Heart right ventricle (tissue), 16 donors: ENCODE measurements around the gene ATP5MC3. TPM values are rescaled to one million over a fixed set of nuclear protein-coding genes. Genes with fewer than 3 reads are reported as not detected.
A peak's percentile ranks its signal among the peaks of the same experiment; 100 is the strongest.

Experiments
- ATAC-seq, 8 donors: fragments of 200-7000 bp; cut with Tn5 transposase; one replicate each; pipeline ENCODE4 v1.9.1; 2020; ENCODE audit warnings: mild to moderate bottlenecking in 8 of 8, moderate library complexity in 8 of 8, moderate number of reproducible peaks in 1 of 8
- DNase-seq, 2 donors: peaks; one replicate each; pipeline ENCODE4 v3.0.0-alpha.2; 2020
- H3K27ac ChIP-seq, 10 donors: fragments of 200-600 bp; sonication (generic) in 2 of 10; one replicate each; pipeline versions ENCODE4 v1.5.0 to v1.8.0; 2020 to 2022; ENCODE audit warnings: mild to moderate bottlenecking in 3 of 10
- H3K27me3 ChIP-seq, 7 donors: fragments of 200-600 bp; one replicate each; pipeline ENCODE4 v1.8.0; 2021 to 2022; ENCODE audit warnings: mild to moderate bottlenecking in 2 of 7
- H3K36me3 ChIP-seq, 9 donors: fragments of 200-600 bp; sonication (generic) in 1 of 9; one replicate each; pipeline versions ENCODE4 v1.5.0 to v1.8.0; 2020 to 2022; ENCODE audit warnings: mild to moderate bottlenecking in 2 of 9
- H3K4me1 ChIP-seq, 9 donors: fragments of 200-600 bp; sonication (generic) in 1 of 9; one replicate each; pipeline versions ENCODE4 v1.5.0 to v1.8.0; 2020 to 2022; ENCODE audit warnings: mild to moderate bottlenecking in 4 of 9
- H3K4me3 ChIP-seq, 10 donors: fragments of 200-600 bp; sonication (generic) in 2 of 10; one replicate each; pipeline versions ENCODE4 v1.5.0 to v1.8.0; 2020 to 2022; ENCODE audit warnings: mild to moderate bottlenecking in 7 of 10, moderate library complexity in 2 of 10
- H3K9me3 ChIP-seq, 11 donors: fragments of 200-600 bp in 10 of 11; sonication (generic) in 2 of 11; one replicate each; pipeline versions ENCODE4 v1.5.0 to v1.8.0; 2013 to 2022; ENCODE audit warnings: mild to moderate bottlenecking in 2 of 11, control low read depth in 1 of 11, moderate library complexity in 1 of 11
- CTCF ChIP-seq, 9 donors: fragments of 200-600 bp; sonication (generic) in 2 of 9; IDR thresholded peaks; one replicate each; pipeline versions ENCODE4 v1.5.0 to v1.8.0; 2021 to 2022; ENCODE audit warnings: antibody characterized with exemption in 9 of 9, mild to moderate bottlenecking in 5 of 9, moderate library complexity in 1 of 9
- WGBS, 2 donors: extraction: QIAGEN DNeasy Blood & Tissue Kit; methylation state at CpG; one replicate each; pipeline ENCODE4 v1.1.7; 2013; ENCODE audit warnings: inconsistent platforms in 1 of 2; 5-methylcytosine and 5-hydroxymethylcytosine counted together
- intact Hi-C, 10 donors: fragments of 100-400 bp; cut with DNase I; formaldehyde crosslinking; loops; one replicate each; pipeline versions ENCODE4 v1.11.1 to v1.14.2; 2022
- polyA plus RNA-seq, 2 donors: library from polyadenylated mRNA; stranded (reverse); fragments of 200-250 nt; gene quantifications; one replicate each; pipeline ENCODE4 v1.2.3, GENCODE V29; 2013
- total RNA-seq, 10 donors: library from RNA; stranded (reverse); fragmentation: NEBNext Ultra II Directional in 3 of 10; extraction: Animal tissue kit (Norgen Biotek cat#: 25700) in 3 of 10; gene quantifications; one replicate each; pipeline versions ENCODE4 v1.2.1 to v1.2.4, GENCODE V29; 2021 to 2023
- donor health status: Arrhythmogenic right ventricular cardiomyopathy.
- donor health status: ischemic (EF 13 %, LVEDD 7.1; RV severe dilation, severe dysfunction).
- donor health status: healthy with polysubstance abuse.
- donor health status: DM: no; HTN: yes; CAD: no.
- donor health status: DM: no; HTN: no; CAD: no.
- donor health status: ischemic (EF 25% LVEDD 6.9; RV normal size, moderate dysfunction).
- donor health status: ischemic (EF 25% LVEDD 5.7; RV mildly dilated, moderate dysfunction).
- donor health status: healthy.
- donor health status: DM: yes; HTN: yes; CAD: no.
- donor health status: Ischemic cardiomyopathy.
- donor health status: ischemic (EF 35%, LVEDD 5.7; RV mildly dilated, moderate dysfunction).
- donor health status: nonischemic (EF 11% LVEDD 7.7; RV severe dilation, severe dysfunction).
- donor health status: DM: yes; HTN: yes; CAD: no.
- donor health status: PGD.
- donor health status: ischemic (EF 29% LVEDD 5.4; RV normal size, mild dysfunction).
- donor health status: nonischemic (EF 23%, LVEDD 6.1; RV moderate dilation, normal function).

The ATP5MC3 gene
- total and polyA plus RNA-seq, 12 donors: 357 to 1,522 (median 1,119) TPM

GRCh38 chr2:175187378-175187777, 5.9 kb upstream of the ATP5MC3 start:
- 97 to 100% methylated on average over 1 of the region's 1 CpG for WGBS, 2 donors
- intact Hi-C loops: loop anchor here in 2 of 10 donors (5.0 to 10.0 kb wide), 2 partner anchors 73 to 290 kb away; no protein-coding TSS in a partner anchor
- no peak for ATAC-seq
- Histone ChIP-seq H3K36me3 (no peaks in the 10 kb centered on the region), H3K4me3 (no peak overlapping the region), H3K9me3 (peaks cover 0 to 7% (median 0%) of the 10 kb centered on the region in 11 donors), H3K4me1 (peaks cover 0 to 1% (median 0%) of the 10 kb centered on the region in 9 donors), H3K27me3 (no peaks in the 10 kb centered on the region), H3K27ac (no peak overlapping the region)
- TF ChIP-seq CTCF (IDR thresholded peaks at IDR 0.05): peak in 4 of 9 donors; percentile 6 to 29 (median 16)
- no peak for DNase-seq

GRCh38 chr2:175183674-175184073, 2.2 kb upstream of the ATP5MC3 start:
- no peak for TF ChIP-seq CTCF (IDR thresholded peaks at IDR 0.05)
- intact Hi-C loops: loop anchor here in 3 of 10 donors (5.0 to 10.0 kb wide), 3 partner anchors 61 to 71 kb away; no protein-coding TSS in a partner anchor
- H3K4me3 ChIP-seq: no peak overlapping the region
- DNase-seq (no peak), ATAC-seq (no peak)
- no peaks in the 10 kb centered on the region for H3K27me3 ChIP-seq
- no peaks in the 10 kb centered on the region for H3K9me3 ChIP-seq
- WGBS, 2 donors: 80 to 83% methylated on average over 2 of the region's 2 CpGs
- H3K36me3 ChIP-seq: peaks cover 0 to 16% (median 12%) of the 10 kb centered on the region in 9 donors
- H3K27ac ChIP-seq: no peak overlapping the region
- H3K4me1 ChIP-seq: peaks cover 0 to 29% (median 25%) of the 10 kb centered on the region in 9 donors

- no peak for DNase-seq
- ATAC-seq: no peak
- peak overlapping the region; percentile 94 to 98 (median 97) for H3K27ac ChIP-seq
- peaks cover 0 to 34% (median 24%) of the 10 kb centered on the region in 9 donors for H3K36me3 ChIP-seq
- peak overlapping the region; percentile 69 to 96 (median 89) for H3K4me3 ChIP-seq
- peaks cover 0 to 45% (median 32%) of the 10 kb centered on the region in 9 donors for H3K4me1 ChIP-seq
- TF ChIP-seq CTCF (IDR thresholded peaks at IDR 0.05): no peak
- no peaks in the 10 kb centered on the region for H3K27me3 ChIP-seq
- 46 to 63% methylated on average over 5 of the region's 5 CpGs for WGBS, 2 donors
- no peaks in the 10 kb centered on the region for H3K9me3 ChIP-seq
- intact Hi-C loops: loop anchor here in 3 of 10 donors (5.0 to 10.0 kb wide), 3 partner anchors 60 to 70 kb away; no protein-coding TSS in a partner anchor
Observed at GRCh38 chr2:175181877-175182308, 383 bp upstream of the ATP5MC3 start.

- Histone ChIP-seq H3K4me1 (peaks cover 0 to 51% (median 32%) of the 10 kb centered on the region in 9 donors), H3K27ac (peak overlapping the region; percentile 94 to 98 (median 97)), H3K36me3 (peaks cover 0 to 46% (median 29%) of the 10 kb centered on the region in 9 donors), H3K27me3 (no peaks in the 10 kb centered on the region), H3K9me3 (no peaks in the 10 kb centered on the region), H3K4me3 (peak overlapping the region; percentile 69 to 96 (median 89))
- no peak for TF ChIP-seq CTCF (IDR thresholded peaks at IDR 0.05)
- intact Hi-C loops: loop anchor here in 3 of 10 donors (5.0 to 10.0 kb wide), 3 partner anchors 58 to 68 kb away; no protein-coding TSS in a partner anchor
- WGBS, 2 donors: 5 to 6% methylated on average over 10 of the region's 10 CpGs
- ATAC-seq: peak; percentile 73 to 92 (median 84)
- peak; percentile 20 to 62 for DNase-seq
Observed at GRCh38 chr2:175180701-175181103, 808 bp downstream of the ATP5MC3 start.
